Activated CD8-positive, alpha-beta T cell treated with anti-CD3 and anti-CD28 coated beads, Interleukin-2, amount 10 ng/mL, durations not matched to agents 7 days and 5 days (primary cell): ENCODE measurements around the gene CLK2. TPM values are rescaled to one million over a fixed set of nuclear protein-coding genes. Genes with fewer than 3 reads are reported as not detected.
A peak's percentile ranks its signal among the peaks of the same experiment; 100 is the strongest.
"Not testable (repeated sequence)": the region's sequence is repeated elsewhere in the genome, so short reads cannot be mapped to it uniquely, and the experiment has no call there.

ENCODE experiments used
- ATAC-seq: fragments of 150-1000 bp; cut with Tn5 transposase; one replicate; pipeline ENCODE4 v1.10.0; 2021; ENCODE audit warnings: moderate library complexity
- CTCF ChIA-PET: fragments of 350-600 bp; sonication (Branson Sonifier 250); formaldehyde crosslinking; loops from one replicate; lab custom pipeline; 2021; ENCODE audit warnings: antibody characterized with exemption; lab: Charles Lee
- POLR2A ChIA-PET: fragments of 350-600 bp; sonication (Branson Sonifier 250); formaldehyde crosslinking; loops from one replicate; lab custom pipeline; 2021; ENCODE audit warnings: antibody characterized with exemption; lab: Charles Lee
- DNase-seq: peaks from one replicate; pipeline ENCODE4 v3.0.0-alpha.2; 2020
- H3K27ac Mint-ChIP-seq: one replicate; pipeline ENCODE4 v1.8.0; 2021; ENCODE audit warnings: mild to moderate bottlenecking, mixed read lengths
- H3K27me3 Mint-ChIP-seq: one replicate; pipeline ENCODE4 v1.8.0; 2021; ENCODE audit warnings: low read depth, mixed read lengths
- H3K36me3 Mint-ChIP-seq: one replicate; pipeline ENCODE4 v1.8.0; 2021; ENCODE audit warnings: low read depth, mixed read lengths
- H3K4me1 Mint-ChIP-seq: one replicate; pipeline ENCODE4 v1.8.0; 2021; ENCODE audit warnings: low read depth, mixed read lengths
- H3K4me3 Mint-ChIP-seq: one replicate; pipeline ENCODE4 v1.8.0; 2021; ENCODE audit warnings: mild to moderate bottlenecking, mixed read lengths
- H3K9me3 Mint-ChIP-seq: one replicate; pipeline ENCODE4 v1.8.0; 2022; ENCODE audit warnings: mixed read lengths; ENCODE audit not compliant: insufficient read depth
- total RNA-seq, 2 experiments: library from RNA; stranded (reverse); gene quantifications; one replicate each; pipeline ENCODE4 v1.2.3, GENCODE V29; 2021

The CLK2 gene
- total RNA-seq, 2 experiments from 2014 or later: 101 to 104 TPM

DNA sequence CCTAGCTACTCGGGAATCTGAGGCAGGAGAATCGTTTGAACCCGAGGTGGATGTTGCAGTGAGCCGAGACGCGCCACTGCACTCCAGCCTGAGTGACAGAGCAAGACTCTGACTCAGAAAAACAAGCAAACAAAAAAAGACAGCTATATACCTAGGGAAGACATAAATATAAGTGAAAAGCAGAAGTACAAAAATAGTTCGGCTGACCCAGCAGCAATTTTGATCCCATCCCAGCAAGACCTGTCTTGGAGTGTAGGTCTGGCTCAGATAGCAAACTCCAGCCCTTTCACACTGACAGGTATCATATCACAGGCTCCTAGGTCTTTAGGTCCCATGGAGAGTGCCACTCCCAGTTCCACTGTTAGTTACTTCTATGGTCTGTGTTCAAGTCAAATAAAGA is 50.3 kb downstream of the CLK2 start:
- DNase-seq (no peak), ATAC-seq (no peak)
- POLR2A ChIA-PET: interaction anchor here (1.1 kb wide), 1 partner anchor 21 kb away, joined by 3 read pairs; no protein-coding TSS in a partner anchor
- H3K27ac Mint-ChIP-seq: no peak overlapping the region
- no peak overlapping the region for H3K4me3 Mint-ChIP-seq
- H3K4me1 Mint-ChIP-seq: peaks cover 53% of the 10 kb centered on the region
- CTCF ChIA-PET: interaction anchor here (1.1 to 6.6 kb wide), 6 partner anchors 16 to 50 kb away, joined by 3 to 134 read pairs (median 4); partner anchors contain the start of genes KRTCAP2, MTX1 and THBS3
- H3K36me3 Mint-ChIP-seq: peaks cover 15% of the 10 kb centered on the region
- no peaks in the 10 kb centered on the region for H3K9me3 Mint-ChIP-seq
- no peaks in the 10 kb centered on the region for H3K27me3 Mint-ChIP-seq

DNA sequence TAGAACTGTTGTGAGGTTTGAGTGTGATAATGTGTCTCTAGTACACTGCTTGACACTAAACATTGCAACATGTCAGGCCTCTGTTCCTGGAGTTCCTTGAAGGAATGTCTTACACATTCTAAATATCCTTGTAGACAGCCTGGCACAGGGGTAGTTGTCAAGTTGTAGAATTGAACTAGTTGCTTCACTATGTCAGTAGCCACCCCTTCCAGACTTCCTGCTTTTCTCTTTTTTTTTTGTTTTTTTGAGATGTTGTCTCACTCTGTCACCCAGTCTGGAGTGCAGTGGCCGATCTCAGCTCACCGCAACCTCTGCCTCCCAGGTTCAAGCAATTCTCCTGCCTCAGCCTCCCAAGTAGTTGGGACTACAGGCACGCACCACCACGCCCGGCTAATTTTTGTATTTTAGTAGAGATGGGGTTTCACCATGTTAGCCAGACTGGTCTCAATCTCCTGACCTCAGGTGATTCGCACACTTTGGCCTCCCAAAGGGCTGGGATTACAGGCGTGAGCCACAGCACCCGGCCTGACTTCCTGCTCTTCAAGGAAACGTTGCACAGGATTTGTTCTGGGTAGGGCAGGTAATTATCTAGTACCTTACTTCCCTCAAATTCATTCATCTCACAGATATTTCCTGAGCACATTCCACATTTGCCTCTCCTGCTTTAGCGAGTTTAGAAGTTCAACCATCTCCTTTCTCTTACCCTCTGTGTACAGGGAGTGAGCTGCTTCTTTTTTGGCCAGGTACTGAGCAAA is 52.9 kb downstream of the CLK2 start:
- not testable (repeated sequence) for DNase-seq, H3K9me3 Mint-ChIP-seq, H3K4me3 Mint-ChIP-seq, ATAC-seq, H3K27me3 Mint-ChIP-seq
- peaks cover 14% of the 10 kb centered on the region for H3K36me3 Mint-ChIP-seq
- ChIA-PET CTCF (interaction anchor here (1.1 to 1.5 kb wide), 2 partner anchors 30 to 43 kb away, joined by 3 to 4 read pairs; no protein-coding TSS in a partner anchor), POLR2A (interaction anchor here (1.0 kb wide), 1 partner anchor 23 kb away, joined by 3 read pairs; no protein-coding TSS in a partner anchor)
- peak overlapping the region; percentile 89 for H3K27ac Mint-ChIP-seq
- H3K4me1 Mint-ChIP-seq: peaks cover 37% of the 10 kb centered on the region

DNA sequence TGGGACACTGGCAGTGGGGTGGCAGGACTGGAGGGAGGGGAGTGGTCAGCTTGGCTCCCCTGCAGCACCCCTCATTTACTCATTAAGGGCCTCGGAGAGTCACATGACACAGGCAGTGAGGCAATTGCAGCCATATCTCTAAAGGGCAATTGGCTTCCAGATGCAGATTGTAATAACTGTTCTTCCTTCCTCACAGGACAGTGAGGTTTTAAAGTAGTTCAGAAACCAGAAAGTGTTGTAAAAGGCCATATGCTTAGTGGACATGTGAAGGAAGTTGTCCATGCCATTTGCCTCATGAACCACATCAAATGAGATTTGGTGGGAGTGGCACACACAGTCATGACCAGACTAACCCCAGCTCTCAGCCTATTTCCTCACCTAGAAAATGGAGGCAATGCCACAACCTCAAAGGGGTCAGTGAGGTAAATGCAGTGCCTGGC is 53.7 kb downstream of the CLK2 start:
- Mint-ChIP-seq H3K27me3 (no peaks in the 10 kb centered on the region), H3K9me3 (no peaks in the 10 kb centered on the region), H3K4me1 (peaks cover 37% of the 10 kb centered on the region), H3K36me3 (peaks cover 16% of the 10 kb centered on the region), H3K4me3 (no peak overlapping the region), H3K27ac (peak overlapping the region; percentile 89)
- POLR2A ChIA-PET: interaction anchor here (0.6 to 1.0 kb wide), 3 partner anchors 8 to 45 kb away, joined by 3 to 6 read pairs (median 3); no protein-coding TSS in a partner anchor
- DNase-seq: peak; percentile 54
- ATAC-seq: peak; percentile 58
- CTCF ChIA-PET: interaction anchor here (1.0 to 2.5 kb wide), 5 partner anchors 12 to 128 kb away, joined by 3 to 15 read pairs (median 4); partner anchors contain the start of genes MTX1 and THBS3

DNA sequence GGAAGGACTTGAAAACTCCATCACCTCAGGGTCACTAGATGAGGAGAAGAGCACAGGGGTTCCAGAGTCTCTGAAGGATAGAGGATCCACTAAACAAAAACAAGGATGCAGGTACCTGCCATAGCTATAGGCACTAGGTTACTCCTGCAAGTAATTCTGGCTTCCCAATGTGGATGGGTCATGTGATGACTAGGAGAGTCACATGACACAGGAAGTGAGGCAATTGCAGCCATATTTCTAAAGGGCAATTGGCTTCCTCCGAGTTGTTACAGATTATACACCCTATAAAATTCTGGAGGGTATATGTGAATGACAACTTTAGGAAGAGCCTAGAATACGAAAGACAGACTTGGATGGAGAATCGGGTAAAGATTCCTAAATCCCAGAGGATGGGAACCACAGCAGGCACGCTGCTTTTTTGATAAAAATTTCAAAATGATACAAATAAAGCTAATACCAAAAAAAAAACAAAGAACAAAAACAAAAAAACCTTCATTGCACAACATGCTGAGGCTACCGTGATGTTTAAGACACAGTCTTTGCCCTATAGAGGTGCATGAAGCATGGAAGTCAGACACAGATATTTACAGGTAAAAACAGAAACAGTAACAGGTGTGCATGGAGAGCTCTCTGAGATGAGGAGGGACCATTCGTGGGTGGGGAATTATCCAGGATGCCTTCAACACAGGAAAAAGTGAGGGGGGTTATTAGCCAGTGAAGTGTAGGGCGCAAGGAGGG is 54.3 kb downstream of the CLK2 start:
- Mint-ChIP-seq H3K27me3 (no peaks in the 10 kb centered on the region), H3K9me3 (no peaks in the 10 kb centered on the region), H3K4me3 (no peak overlapping the region), H3K27ac (peak overlapping the region; percentile 89), H3K4me1 (peaks cover 35% of the 10 kb centered on the region), H3K36me3 (peaks cover 13% of the 10 kb centered on the region)
- DNase-seq: peak; percentile 53
- ChIA-PET POLR2A (interaction anchor here (0.6 to 1.0 kb wide), 3 partner anchors 8 to 44 kb away, joined by 3 to 6 read pairs (median 3); no protein-coding TSS in a partner anchor), CTCF (interaction anchor here (0.9 to 2.5 kb wide), 7 partner anchors 8 to 127 kb away, joined by 3 to 15 read pairs (median 3); partner anchors contain the start of genes KRTCAP2, MTX1 and THBS3)
- ATAC-seq: peak; percentile 8

DNA sequence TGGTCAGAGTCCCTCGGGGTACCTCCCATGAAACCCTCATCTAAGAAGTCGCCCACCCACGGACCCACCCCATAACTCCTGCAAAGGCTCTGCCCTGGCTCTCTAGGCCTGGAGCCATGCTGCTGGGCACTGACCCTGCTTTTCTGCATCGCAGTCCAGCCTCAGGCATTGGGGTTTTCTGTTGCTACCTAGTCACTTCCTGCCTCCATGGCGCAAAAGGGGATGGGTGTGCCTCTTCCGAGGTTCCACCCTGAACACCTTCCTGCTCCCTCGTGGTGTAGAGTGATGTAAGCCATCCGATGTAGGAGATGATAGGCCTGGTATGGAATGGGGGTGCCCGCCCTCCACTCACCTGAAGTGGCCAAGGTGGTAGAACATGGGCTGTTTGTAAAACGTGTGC is 58.6 kb downstream of the CLK2 start:
- Mint-ChIP-seq H3K27ac (peak overlapping the region; percentile 23), H3K4me1 (peaks cover 27% of the 10 kb centered on the region), H3K36me3 (peaks cover 11% of the 10 kb centered on the region)
- DNase-seq, H3K27me3 Mint-ChIP-seq, POLR2A ChIA-PET, ATAC-seq, H3K4me3 Mint-ChIP-seq, H3K9me3 Mint-ChIP-seq: not testable (repeated sequence)
- CTCF ChIA-PET: interaction anchor here (1.9 kb wide), 1 partner anchor 8 kb away, joined by 5 read pairs; no protein-coding TSS in a partner anchor

Other genes with a start within 250 kb of the CLK2 start
- under 1 TPM; 0.24 to 0.37 TPM for gene DCST2, start 239.7 kb downstream of the CLK2 start, total RNA-seq
- not detected for gene DCST1, start 239.7 kb downstream of the CLK2 start, total RNA-seq
- 10 to 100 TPM; 29.7 to 29.8 TPM for gene ADAM15, start 222.2 kb downstream of the CLK2 start, total RNA-seq
- 1 to 10 TPM; 7.8 to 9.7 TPM for gene EFNA4, start 209.8 kb downstream of the CLK2 start, total RNA-seq
- 1 to 10 TPM; 3.8 to 5.5 TPM for gene EFNA3, start 194.7 kb downstream of the CLK2 start, total RNA-seq
- gene EFNA1, start 145.6 kb downstream of the CLK2 start, total RNA-seq: not detected
- gene SLC50A1, start 137.7 kb downstream of the CLK2 start, total RNA-seq: 10 to 100 TPM; 37.5 to 38.9 TPM
- gene DPM3, start 133.0 kb downstream of the CLK2 start, total RNA-seq: 10 to 100 TPM; 53.2 to 57.7 TPM
- gene KRTCAP2, start 100.2 kb downstream of the CLK2 start, total RNA-seq: 100 to 1,000 TPM; 170 to 190 TPM
- 10 to 100 TPM; 14.6 TPM for gene TRIM46, start 99.7 kb downstream of the CLK2 start, total RNA-seq
- 10 to 100 TPM; 13.4 to 15.0 TPM for gene THBS3, start 65.6 kb downstream of the CLK2 start, total RNA-seq
- gene MTX1, start 64.8 kb downstream of the CLK2 start, total RNA-seq: 10 to 100 TPM; 43.0 to 46.3 TPM
- gene ENTREP3, start 18.0 kb downstream of the CLK2 start, total RNA-seq: 10 to 100 TPM; 29.3 to 29.7 TPM
- 10 to 100 TPM; 77.9 to 84.2 TPM for gene SCAMP3, start 11.1 kb downstream of the CLK2 start, total RNA-seq
- gene HCN3, start 4.0 kb upstream of the CLK2 start, total RNA-seq: 1 to 10 TPM; 4.9 to 5.1 TPM
- not detected for gene PKLR, start 27.9 kb upstream of the CLK2 start, total RNA-seq
- gene FDPS, start 35.4 kb upstream of the CLK2 start, total RNA-seq: 100 to 1,000 TPM; 270 to 271 TPM
- 10 to 100 TPM; 33.7 to 35.1 TPM for gene RUSC1, start 47.4 kb upstream of the CLK2 start, total RNA-seq